GM19372 (cell line): Measurements from ENCODE around the gene AGAP2.
"Not testable (repeated sequence)": the region's sequence is repeated elsewhere in the genome, so short reads cannot be mapped to it uniquely, and the experiment has no call there.

Experiments used
- ATAC-seq: cut with Tn5 transposase; IDR thresholded peaks from one replicate; pipeline ENCODE4 v1.9.1; 2021; ENCODE audit warnings: mild to moderate bottlenecking, low read depth, moderate library complexity; ENCODE audit not compliant: unreplicated experiment

Gene AGAP2

DNA sequence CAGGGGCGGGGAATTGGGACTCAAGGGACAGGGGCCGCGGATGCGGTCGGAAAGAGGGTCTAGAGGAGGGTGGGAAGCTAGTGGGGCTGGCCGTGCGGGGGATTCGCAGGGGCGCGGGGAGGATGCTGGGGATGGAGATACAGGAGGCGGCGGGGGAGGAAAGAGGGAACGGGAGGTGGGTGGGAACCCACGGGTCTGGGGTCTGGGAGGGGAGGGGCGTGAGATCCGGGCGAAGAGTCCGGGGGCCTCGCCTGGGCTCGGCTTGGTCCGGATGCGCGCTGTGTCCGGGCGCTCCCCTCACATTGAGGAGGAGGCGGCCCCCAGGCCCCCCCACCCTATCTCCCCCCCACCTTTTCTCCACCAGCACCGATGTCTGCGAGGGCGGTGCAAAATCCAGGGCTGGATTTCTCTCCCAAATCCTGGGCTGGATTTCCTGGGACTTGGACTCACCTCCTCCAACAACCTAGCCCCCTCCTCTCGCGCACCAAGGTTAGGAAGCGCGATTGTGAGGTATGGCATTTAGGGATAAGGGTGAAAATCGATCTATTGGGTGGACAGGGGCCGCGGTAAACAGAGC lies at the start of gene AGAP2:
TSS of gene AGAP2 (minus strand) at position 82 of the 577 bp plus-strand sequence. CDS start 496 bp downstream, outside the sequence.
- no peak for ATAC-seq

DNA sequence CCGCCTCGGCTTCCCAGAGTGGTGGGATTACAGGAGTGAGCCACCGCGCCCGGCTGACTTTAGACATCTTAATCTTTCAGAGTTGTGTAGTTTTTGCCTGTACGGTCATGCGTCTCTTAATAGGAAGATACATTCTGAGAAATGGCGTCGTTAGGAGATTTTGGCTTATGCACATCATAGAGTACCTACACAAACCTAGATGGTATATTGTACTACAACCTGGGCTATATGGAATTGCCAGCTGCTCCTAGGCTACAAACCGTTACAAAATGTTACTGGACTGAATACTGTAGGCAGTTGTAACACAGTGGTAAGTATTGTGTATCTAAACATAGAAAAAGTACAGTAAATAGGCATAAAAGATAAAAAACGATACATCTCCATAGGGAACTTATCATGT lies 45.3 kb upstream of the AGAP2 start:
- ATAC-seq, result no peak

DNA sequence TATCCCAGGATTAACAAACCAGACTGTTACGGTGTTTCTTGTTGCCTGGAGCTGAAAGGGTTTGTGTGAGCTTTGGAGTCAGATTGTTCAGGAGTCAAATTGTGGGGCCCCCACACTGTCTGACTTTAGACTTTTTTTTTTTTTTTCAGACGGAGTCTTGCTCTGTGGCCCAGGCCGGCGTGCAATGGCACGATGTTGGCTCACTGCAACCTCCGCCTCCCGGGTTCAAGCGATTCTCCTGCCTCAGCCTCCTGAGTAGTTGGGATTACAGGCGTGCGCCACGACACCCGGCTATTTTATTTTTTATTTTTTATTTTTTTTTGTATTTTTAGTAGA lies 44.9 kb upstream of the AGAP2 start:
- ATAC-seq, result no peak

- peak; percentile 89 for ATAC-seq
Observed at GRCh38 chr12:57782608-57783465, 44.3 kb upstream of the AGAP2 start, which contains the start of gene TSFM. TSS of gene TSFM (plus strand) at chr12:57782787. CDS start at chr12:57782802, 15 bp downstream.

- ATAC-seq, result no peak
Observed at GRCh38 chr12:57782243-57782607, 43.7 kb upstream of the AGAP2 start.

- no peak for ATAC-seq
Observed at GRCh38 chr12:57781801-57782200, 43.3 kb upstream of the AGAP2 start.

DNA sequence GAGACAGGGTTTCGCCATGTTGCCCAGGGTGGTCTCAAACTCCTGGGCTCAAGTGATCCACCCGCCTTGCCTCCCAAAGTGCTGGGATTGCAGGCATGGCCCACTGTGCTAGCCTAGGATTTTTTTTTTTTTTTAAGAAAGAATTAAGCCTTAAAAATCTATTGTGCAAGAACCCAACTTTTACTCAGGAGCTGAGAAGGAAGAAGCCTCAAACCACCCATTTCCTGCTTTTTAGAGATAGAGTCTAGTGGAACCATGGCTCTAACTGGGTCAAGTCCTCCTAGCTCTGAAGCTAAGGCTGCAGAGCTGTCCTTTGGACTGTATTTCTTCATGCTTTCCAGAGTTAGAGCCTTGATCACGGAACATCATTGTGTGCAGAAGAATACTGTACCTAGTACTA lies 42.7 kb upstream of the AGAP2 start:
- ATAC-seq, result no peak

GRCh38 chr12:57780284-57780897 lies 41.8 kb upstream of the AGAP2 start:
- no peak for ATAC-seq

GRCh38 chr12:57779736-57780135 lies 41.2 kb upstream of the AGAP2 start:
- ATAC-seq, result no peak

- no peak for ATAC-seq
Observed at GRCh38 chr12:57777911-57778310, 39.4 kb upstream of the AGAP2 start.

GRCh38 chr12:57777367-57777766 lies 38.8 kb upstream of the AGAP2 start:
- no peak for ATAC-seq

DNA sequence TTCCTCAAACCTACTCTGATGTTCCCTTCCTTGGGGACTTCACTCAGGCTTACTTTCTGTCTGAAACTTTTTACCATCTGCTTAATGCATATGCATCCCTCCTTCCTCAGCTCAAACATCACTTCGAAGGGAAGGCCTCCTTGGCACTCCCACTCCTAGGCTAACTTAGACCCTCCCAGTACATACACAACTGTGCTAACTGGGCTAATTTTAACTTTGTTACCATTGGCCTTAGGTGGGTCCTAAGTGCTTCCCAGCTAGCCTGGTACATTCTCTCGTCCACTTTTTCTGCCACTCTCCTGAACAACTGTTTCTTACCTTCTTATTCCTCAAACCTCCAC lies 37.7 kb upstream of the AGAP2 start:
- ATAC-seq, result no peak

DNA sequence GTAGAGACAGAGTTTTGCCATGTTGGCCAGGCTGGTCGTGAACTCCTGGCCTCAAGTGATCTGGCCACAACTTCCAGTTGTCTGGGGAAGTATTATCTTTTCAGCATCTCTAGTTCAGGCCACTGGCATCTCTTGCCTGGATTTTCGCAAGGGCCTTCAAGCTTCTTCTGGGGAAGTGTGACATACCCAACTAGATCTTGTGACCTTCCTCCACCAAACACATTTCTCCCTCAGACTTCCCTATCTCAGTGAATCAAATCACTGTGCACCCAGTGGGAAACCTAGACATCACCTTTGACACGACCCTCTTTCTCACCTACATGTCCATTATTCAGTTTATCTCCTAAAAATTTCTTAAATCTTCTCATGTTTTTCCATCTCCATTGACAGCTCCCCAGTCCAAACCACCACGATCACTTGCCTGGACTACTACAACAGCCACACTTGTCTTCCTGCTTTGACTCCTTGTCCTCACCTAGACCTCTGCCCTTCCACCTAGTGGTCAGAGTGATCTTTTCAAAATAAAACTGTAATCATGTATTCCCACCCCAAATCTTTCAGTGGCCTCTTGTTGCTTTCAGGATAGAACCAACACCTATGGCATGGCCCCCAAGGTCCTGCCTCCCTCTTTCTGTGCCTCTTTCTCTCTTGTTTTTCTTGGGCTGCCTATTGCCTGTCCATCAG lies 37.2 kb upstream of the AGAP2 start:
- ATAC-seq, result no peak

- ATAC-seq, result no peak
Observed at GRCh38 chr12:57775044-57775443, 36.5 kb upstream of the AGAP2 start.

GRCh38 chr12:57774634-57775033 lies 36.1 kb upstream of the AGAP2 start:
- not testable (repeated sequence) for ATAC-seq

DNA sequence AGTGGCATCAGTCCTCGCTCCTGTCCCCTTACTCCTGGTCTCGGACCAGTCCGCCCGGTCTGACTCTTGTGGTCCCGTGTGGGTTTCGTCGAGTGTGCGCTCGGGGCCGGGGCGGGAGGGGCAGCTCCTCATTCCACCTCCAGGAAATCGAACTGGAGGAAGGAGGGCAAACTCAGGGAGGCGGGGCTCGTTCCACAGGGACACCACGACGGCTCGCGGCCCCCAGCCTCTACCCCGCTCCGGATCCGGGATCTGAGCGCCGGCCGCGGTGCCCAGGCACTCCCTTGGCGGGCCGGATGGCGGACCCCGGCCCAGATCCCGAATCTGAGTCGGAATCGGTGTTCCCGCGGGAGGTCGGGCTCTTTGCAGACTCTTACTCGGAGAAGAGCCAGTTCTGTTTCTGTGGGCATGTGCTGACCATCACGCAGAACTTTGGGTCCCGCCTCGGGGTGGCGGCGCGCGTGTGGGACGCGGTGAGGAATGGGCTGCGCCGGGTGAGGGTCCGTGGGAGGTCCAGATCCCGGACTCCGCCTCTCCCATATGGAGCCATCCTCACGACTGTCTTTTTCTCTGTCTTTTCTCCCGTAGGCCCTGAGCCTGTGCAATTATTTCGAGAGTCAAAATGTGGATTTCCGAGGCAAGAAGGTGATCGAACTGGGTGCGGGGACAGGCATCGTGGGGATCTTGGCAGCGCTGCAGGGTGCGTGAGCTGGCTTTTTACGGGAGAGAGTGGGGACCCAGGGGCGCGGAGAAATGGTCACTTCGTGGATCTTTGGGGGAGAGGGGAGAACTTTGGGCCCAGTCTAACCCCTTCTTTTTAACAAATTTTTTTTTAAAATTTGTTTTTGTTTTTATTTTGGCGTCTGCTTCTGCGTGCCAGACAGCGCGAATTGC lies 34.1 kb upstream of the AGAP2 start, which contains the start of gene EEF1AKMT3:
TSS of gene EEF1AKMT3 (plus strand) at position 186 of the 894 bp plus-strand sequence. CDS start at position 297, 111 bp downstream.
- ATAC-seq, result peak; percentile 31

DNA sequence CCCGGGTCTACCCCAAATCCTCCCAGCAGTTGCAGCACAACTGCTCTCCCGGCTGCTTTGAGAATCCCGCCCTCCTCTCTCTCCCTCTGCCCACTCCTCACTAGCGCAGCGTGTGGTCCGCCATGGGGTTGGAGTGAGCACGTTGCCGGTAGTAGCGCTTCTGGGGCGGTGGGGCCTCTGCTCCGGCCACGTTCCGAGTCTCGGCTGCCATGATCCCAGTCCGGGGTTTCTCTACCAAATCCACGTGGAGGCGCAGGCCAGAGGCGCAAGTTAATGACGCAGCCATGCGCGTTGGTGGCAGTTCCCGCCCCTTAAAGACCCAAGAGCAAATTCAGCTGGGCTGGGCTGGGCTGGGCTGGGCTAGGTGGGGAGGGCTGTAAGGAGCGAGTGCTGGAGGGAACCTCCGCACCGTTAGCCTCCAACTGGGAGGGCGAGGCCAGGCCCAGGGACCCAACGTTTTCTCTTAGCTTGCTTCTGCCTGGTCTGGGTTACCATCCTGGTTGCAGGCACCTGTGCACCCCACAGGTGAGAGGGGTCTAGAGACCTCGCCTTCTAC lies 33.4 kb upstream of the AGAP2 start, which contains the start of gene METTL1:
TSS of gene METTL1 (minus strand) at position 233 of the 556 bp plus-strand sequence. CDS start at position 211, 22 bp downstream.
- peak; percentile 78 for ATAC-seq

- peak; percentile 58 for ATAC-seq
Observed at GRCh38 chr12:57771236-57771872, 32.8 kb upstream of the AGAP2 start.

DNA sequence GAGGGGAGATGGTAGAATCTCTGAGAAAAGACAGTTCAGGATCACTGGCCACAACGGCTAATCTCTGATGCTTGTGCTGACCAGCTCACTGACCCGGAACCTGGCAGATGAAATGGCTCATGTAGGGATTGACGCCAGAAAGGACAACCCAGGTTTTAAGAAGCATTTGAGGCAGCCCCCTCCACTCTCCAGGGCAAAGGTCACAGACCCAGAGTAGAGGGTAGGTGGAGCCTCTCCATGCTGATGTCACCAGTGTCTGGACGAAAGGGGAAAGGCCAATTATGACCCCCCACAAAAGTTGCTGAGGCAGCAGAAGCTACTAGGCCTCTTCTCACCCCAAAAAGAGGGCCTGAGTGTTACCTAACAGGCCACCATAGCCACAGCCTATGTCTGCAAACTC lies 32.2 kb upstream of the AGAP2 start:
- ATAC-seq, result no peak
